D341Med (cell line): ENCODE measurements around the gene SDK1.
"Not testable (repeated sequence)": the region's sequence is repeated elsewhere in the genome, so short reads cannot be mapped to it uniquely, and the experiment has no call there.

Experiments
- DNase-seq: peaks from one replicate; pipeline ENCODE4 v3.0.0; 2012; ENCODE audit warnings: low spot score

SDK1 gene

GRCh38 chr7:4247106-4247876 is 946.2 kb downstream of the SDK1 start:
- DNase-seq: no peak

GRCh38 chr7:4248295-4248694 is 947.2 kb downstream of the SDK1 start:
- no peak for DNase-seq

DNA sequence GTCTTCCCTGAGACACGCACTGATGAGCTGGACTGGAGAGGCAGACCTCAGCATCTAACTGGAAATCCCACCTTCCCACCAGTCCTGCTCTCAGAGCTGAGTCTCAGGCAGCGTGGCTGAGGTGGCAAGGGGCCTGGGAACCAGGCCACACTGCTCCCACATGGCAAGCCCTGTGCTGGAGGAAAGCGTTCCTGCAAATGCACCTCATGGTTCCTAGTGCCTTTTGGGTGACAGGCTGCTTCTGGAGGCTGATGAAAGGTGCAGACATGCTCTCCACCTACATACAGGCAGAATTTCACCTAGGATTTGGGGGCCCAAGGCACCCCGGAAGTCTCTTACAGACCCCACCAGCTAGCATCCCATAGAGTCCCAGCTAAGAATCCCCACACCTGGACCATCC is 948.2 kb downstream of the SDK1 start:
- DNase-seq: no peak

GRCh38 chr7:4255336-4255735 is 954.3 kb downstream of the SDK1 start:
- DNase-seq: no peak

- no peak for DNase-seq
Measured at GRCh38 chr7:4256286-4256685, 955.2 kb downstream of the SDK1 start.

DNA sequence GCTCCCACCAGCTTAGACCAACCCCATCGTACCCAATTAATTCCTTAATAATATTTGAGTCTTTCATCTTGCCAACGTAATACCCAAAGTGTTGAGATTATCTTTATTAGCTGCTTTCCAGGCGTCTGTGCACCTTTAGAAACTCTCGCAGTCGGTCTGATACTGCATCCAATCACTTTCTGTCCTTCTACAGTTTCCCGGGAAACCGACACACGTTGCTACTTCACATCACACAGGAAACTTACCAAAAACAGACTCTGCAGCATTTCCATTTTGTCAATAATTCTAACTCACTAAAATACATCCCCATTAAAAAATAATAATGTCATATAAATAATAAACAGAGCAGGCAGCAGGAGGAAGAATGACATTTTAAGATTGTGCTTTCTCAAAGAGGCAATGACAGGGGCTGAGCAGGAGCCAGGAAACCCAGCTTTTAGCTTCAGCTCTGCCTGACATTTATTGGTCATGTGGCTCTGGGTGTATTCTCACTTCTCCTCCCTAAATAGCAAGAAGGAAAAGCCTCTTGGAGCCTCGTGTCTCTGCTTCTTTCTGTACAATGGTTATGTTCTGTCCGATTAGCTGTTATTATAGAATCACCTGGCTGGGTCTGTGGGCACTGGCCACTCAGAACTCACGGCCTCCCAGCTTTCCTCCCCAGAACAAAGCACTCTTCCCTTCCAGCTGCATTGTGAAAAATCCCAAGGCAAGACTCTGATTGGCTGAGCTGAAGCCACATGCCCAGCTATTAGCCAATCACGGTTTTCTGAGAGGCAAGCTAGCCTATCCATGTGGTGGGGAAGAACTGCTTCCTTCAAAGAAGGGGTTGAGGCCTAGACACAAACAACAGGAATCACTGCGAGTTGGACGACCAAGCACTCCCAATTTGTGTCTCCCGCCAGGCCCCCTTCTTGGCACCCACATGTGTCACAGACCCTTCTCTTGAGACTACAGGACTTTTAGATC is 956.4 kb downstream of the SDK1 start:
- DNase-seq: no peak

- not testable (repeated sequence) for DNase-seq
Measured at GRCh38 chr7:4260116-4260515, 959.1 kb downstream of the SDK1 start.

- no peak for DNase-seq
Measured at GRCh38 chr7:4260867-4261600, 960.0 kb downstream of the SDK1 start.

DNA sequence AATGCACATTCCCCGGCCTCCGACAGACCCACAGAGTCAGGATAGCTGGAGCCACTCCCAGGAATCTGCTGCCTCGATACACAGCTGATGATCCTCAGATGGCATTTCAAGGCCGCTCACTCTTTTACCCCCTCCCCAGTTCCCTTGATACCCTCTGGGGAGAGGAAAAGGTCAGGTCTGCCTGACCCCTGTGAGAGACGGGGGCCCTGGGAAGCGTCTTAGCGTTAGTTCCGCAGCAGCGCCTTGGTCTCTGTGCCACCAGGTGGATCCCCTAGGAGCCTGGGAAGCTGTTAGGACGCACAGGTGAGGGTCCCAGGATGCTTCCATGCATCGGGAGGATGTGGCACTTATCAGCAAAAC is 960.5 kb downstream of the SDK1 start:
- DNase-seq: no peak

DNA sequence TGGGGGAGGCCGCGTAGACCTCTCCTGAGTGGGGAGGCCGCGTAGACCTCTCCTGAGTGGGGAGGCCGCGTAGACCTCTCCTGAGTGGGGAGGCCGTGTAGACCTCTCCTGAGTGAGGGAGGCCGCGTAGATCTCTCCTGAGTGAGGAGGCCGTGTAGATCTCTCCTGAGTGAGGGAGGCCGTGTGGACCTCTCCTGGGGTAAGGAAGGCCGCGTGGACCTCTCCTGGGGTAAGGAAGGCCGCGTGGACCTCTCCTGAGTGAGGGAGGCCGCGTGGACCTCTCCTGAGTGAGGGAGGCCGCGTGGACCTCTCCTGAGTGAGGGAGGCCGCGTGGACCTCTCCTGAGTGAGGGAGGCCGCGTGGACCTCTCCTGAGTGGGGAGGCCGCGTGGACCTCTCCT is 963.2 kb downstream of the SDK1 start:
- DNase-seq: not testable (repeated sequence)

DNA sequence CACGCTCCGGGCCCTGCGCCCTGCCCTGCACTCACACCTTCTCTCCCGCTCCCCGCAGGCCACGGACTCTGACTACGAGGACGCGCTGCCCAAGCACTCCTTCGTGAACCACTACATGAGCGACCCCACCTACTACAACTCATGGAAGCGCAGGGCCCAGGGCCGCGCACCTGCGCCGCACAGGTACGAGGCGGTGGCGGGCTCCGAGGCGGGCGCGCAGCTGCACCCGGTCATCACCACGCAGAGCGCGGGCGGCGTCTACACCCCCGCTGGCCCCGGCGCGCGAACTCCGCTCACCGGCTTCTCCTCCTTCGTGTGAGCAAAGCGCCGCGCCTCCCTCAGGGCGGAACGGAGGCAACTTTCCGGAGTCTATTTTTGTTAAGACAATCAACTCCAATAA is 964.0 kb downstream of the SDK1 start:
- peak; percentile 26 for DNase-seq

DNA sequence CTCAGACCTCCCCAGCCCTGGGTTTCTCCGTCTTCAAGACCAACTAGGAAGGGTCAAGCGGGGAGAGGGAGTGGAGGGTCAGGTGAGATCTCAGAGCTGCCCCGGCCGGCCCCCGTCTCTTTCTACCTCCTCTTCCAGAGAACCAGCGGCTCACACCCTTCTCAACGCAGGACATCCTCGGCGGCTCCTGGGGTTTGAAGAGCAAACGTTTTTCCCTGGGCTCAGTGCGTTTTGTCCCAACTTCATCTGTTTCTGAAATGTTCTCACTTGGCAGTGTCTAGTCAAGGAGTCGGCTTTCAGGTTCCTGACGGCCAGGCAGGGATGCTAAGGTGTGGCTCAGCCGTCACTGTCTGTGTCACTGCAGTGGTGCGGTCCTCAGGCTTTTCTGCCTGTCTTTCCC is 964.6 kb downstream of the SDK1 start:
- no peak for DNase-seq

- DNase-seq: no peak
Measured at GRCh38 chr7:4266270-4267040, 965.4 kb downstream of the SDK1 start.

GRCh38 chr7:4267341-4268039 is 966.4 kb downstream of the SDK1 start:
- DNase-seq: no peak

DNA sequence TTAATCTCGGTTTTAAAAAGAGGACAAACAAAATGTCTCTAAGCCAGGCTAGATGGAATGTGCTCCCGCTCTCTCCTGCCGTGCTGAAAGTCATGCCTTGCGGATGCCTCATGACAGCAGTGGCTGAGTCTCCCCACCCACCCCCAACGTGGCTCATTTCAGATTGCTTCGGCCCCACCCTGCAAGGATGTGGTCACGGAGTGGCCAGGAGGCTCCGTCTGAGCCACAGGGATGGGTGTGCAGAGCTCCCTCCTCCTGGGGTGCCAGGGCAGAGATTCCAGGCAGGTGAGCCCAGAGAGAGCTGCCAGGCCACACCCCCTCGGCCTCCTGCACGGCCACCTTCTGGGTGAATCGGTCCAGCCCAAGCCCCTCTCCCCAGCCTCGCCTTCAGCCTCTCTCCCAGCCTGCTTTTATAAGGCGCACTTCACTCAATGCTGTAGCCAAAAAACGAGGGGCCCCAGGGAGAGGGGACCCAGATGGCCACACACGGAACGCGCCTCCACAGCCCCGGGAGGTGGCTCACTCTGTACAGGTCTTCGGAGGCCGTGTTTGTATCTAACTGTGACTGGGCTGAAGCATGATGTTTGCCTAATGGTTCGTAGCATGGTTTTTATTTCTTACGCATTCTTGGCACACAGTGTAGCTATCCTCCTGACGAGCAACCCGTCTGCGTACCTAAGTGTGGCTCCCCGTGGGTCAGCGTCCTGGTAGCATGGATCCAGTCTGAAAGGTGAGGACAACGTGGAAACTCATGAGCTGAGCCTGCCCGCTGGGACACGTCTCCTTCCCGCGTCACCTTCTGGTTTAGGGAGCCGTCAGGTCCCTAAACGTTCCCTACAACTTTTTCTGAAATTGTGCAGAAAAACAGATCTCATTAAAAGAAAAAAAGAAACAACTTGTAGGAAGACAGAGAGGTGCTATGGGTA is 967.3 kb downstream of the SDK1 start:
- no peak for DNase-seq

DNA sequence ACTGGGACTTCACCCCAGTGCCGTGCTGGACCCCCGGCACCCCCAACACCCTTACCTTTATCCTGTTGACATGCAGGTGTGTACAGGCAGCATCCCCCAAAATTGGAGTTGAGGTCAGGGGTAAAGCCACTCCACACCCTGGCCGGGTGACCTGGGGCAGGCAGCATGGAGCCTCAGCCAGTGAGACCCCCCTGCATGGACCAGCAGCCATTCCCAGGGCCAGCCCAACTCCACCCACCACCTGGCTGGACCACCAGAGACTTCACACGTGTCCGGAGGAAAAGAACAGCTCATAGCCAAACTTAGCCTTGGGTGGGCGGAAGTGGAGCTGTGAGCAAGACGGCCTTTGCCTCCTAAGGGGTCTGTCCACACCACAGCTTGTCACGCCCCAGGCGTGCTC is 968.0 kb downstream of the SDK1 start:
- no peak for DNase-seq

GRCh38 chr7:4269746-4270145 is 968.7 kb downstream of the SDK1 start:
- DNase-seq: no peak

- DNase-seq: no peak
Measured at GRCh38 chr7:4270268-4270667, 969.2 kb downstream of the SDK1 start.

GRCh38 chr7:4270941-4271715 is 970.1 kb downstream of the SDK1 start:
- no peak for DNase-seq
